ENCODE results near the gene FAM118A.
"Not testable (repeated sequence)": the region's sequence is repeated elsewhere in the genome, so short reads cannot be mapped to it uniquely, and the experiment has no call there.

FAM118A gene

DNA sequence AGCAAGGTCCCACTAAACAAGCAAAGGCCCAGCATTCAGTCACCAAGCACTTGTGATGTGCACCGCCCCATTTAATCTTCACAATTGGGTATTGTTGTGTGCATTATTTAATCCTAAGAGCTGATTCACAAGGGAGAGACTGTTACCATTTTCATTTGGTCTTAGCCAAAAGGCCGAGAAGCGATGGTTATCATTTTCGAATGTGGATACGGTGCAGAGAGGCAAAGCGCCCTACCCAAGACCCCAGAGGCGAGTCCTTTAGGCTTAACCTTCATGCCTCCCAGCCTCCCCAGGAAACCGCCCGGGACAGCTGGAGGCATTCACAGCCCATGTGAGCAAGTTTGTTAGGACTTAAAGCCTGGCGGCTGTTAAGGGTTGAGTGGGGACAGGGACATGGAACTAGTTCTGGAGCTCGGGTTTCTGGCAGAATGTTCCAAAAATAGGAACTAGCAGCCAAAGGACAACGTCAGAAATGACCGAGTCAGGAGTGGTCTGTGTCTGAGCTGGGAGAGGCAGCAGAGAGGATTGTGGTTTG, 38.0 kb upstream of the FAM118A start:
- no peak overlapping the region for H3K27ac ChIP-seq
- no peaks in the 10 kb centered on the region for H3K9me3 ChIP-seq (ENCODE audit: severe bottlenecking)
- H3K4me3 ChIP-seq (ENCODE audit: low read depth, low read length): no peak overlapping the region
- no peaks in the 10 kb centered on the region for H3K36me3 ChIP-seq
- no peak for TF ChIP-seq CTCF (IDR thresholded peaks at IDR 0.05; ENCODE audit: low read depth, low read length)
- DNase-seq: peak; percentile 37
- H3K27me3 ChIP-seq (ENCODE audit: insufficient read depth, low read depth, severe bottlenecking): no peaks in the 10 kb centered on the region

GRCh38 chr22:45272498-45272897, 37.2 kb upstream of the FAM118A start:
- no peak overlapping the region for H3K27ac ChIP-seq
- H3K9me3 ChIP-seq (ENCODE audit: severe bottlenecking): no peaks in the 10 kb centered on the region
- no peak for DNase-seq
- no peak for TF ChIP-seq CTCF (IDR thresholded peaks at IDR 0.05; ENCODE audit: low read depth, low read length)
- no peaks in the 10 kb centered on the region for H3K36me3 ChIP-seq
- H3K4me3 ChIP-seq (ENCODE audit: low read depth, low read length): no peak overlapping the region
- H3K27me3 ChIP-seq (ENCODE audit: insufficient read depth, low read depth, severe bottlenecking): no peaks in the 10 kb centered on the region

GRCh38 chr22:45273452-45274075, 36.2 kb upstream of the FAM118A start:
- H3K4me3 ChIP-seq (ENCODE audit: low read depth, low read length): no peak overlapping the region
- no peaks in the 10 kb centered on the region for H3K27me3 ChIP-seq (ENCODE audit: insufficient read depth, low read depth, severe bottlenecking)
- no peak for DNase-seq
- no peaks in the 10 kb centered on the region for H3K9me3 ChIP-seq (ENCODE audit: severe bottlenecking)
- H3K36me3 ChIP-seq: no peaks in the 10 kb centered on the region
- H3K27ac ChIP-seq: no peak overlapping the region
- TF ChIP-seq CTCF (IDR thresholded peaks at IDR 0.05; ENCODE audit: low read depth, low read length): no peak

- no peaks in the 10 kb centered on the region for H3K9me3 ChIP-seq (ENCODE audit: severe bottlenecking)
- DNase-seq: no peak
- no peak for TF ChIP-seq CTCF (IDR thresholded peaks at IDR 0.05; ENCODE audit: low read depth, low read length)
- H3K36me3 ChIP-seq: no peaks in the 10 kb centered on the region
- no peaks in the 10 kb centered on the region for H3K27me3 ChIP-seq (ENCODE audit: insufficient read depth, low read depth, severe bottlenecking)
- H3K27ac ChIP-seq: no peak overlapping the region
- H3K4me3 ChIP-seq (ENCODE audit: low read depth, low read length): no peak overlapping the region
Observed at GRCh38 chr22:45276507-45277105, 33.1 kb upstream of the FAM118A start.

GRCh38 chr22:45277720-45278119, 32.0 kb upstream of the FAM118A start:
- not testable (repeated sequence) for DNase-seq; H3K36me3 ChIP-seq; H3K27me3 ChIP-seq (ENCODE audit: insufficient read depth, low read depth, severe bottlenecking); H3K27ac ChIP-seq; H3K4me3 ChIP-seq (ENCODE audit: low read depth, low read length); H3K9me3 ChIP-seq (ENCODE audit: severe bottlenecking)

DNA sequence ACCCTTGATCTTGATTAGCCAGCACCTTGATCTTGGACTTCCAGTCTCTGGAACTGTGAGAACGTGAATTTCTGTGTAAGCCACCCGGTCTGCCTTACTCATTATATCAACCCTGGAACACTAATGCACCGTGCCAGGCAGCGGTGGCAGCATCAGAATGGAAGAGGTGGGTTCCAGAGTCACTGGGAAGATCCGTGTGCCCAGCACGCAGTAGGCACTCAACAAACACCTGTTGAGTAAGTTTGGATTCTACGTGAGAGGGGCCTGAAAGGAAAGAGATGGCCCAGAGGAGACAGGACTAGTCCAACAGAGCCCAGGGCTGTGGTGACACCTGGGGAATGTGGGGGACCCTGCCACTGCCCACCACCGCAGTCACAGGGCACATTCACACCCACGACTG, 31.6 kb upstream of the FAM118A start:
- Histone ChIP-seq H3K27me3 (ENCODE audit: insufficient read depth, low read depth, severe bottlenecking) (no peaks in the 10 kb centered on the region), H3K4me3 (ENCODE audit: low read depth, low read length) (no peak overlapping the region), H3K27ac (no peak overlapping the region), H3K36me3 (no peaks in the 10 kb centered on the region), H3K9me3 (ENCODE audit: severe bottlenecking) (no peaks in the 10 kb centered on the region)
- no peak for DNase-seq
- TF ChIP-seq CTCF (IDR thresholded peaks at IDR 0.05; ENCODE audit: low read depth, low read length): no peak
